ENCODE results near the gene ALS2CL. TPM values are rescaled to one million over a fixed set of nuclear protein-coding genes. Genes with fewer than 3 reads are reported as not detected.

Gene ALS2CL
- total and polyA plus RNA-seq, 12 donors, result 15.6 to 102 (median 21.6) TPM

- Histone ChIP-seq H3K9me3 (no peaks in the 10 kb centered on the region), H3K27ac (no peak overlapping the region), H3K27me3 (peaks cover 0 to 18% (median 5%) of the 10 kb centered on the region in 7 donors), H3K36me3 (no peaks in the 10 kb centered on the region), H3K4me3 (no peak overlapping the region), H3K4me1 (no peaks in the 10 kb centered on the region)
- DNase-seq (no peak), ATAC-seq (no peak)
- TF ChIP-seq CTCF (IDR thresholded peaks at IDR 0.05), result no peak
- intact Hi-C loops (cut with DNase I), result no loop called here
- WGBS, 2 donors, result 89 to 91% methylated on average over 3 of the region's 3 CpGs
Observed at GRCh38 chr3:46731795-46732194, 38.3 kb upstream of the ALS2CL start.

- Histone ChIP-seq H3K27ac (no peak overlapping the region), H3K27me3 (peaks cover 0 to 18% (median 5%) of the 10 kb centered on the region in 7 donors), H3K4me1 (no peaks in the 10 kb centered on the region), H3K4me3 (no peak overlapping the region), H3K36me3 (no peaks in the 10 kb centered on the region), H3K9me3 (no peaks in the 10 kb centered on the region)
- ATAC-seq (no peak), DNase-seq (no peak)
- intact Hi-C loops (cut with DNase I), result no loop called here
- WGBS, 2 donors, result 78 to 87% methylated on average over 2 of the region's 2 CpGs
- TF ChIP-seq CTCF (IDR thresholded peaks at IDR 0.05), result no peak
Observed at GRCh38 chr3:46730819-46731218, 37.3 kb upstream of the ALS2CL start.

GRCh38 chr3:46729038-46729437, 35.6 kb upstream of the ALS2CL start:
- intact Hi-C loops (cut with DNase I), result no loop called here
- ATAC-seq (no peak), DNase-seq (no peak)
- no peaks in the 10 kb centered on the region for H3K36me3 ChIP-seq
- H3K9me3 ChIP-seq, result no peaks in the 10 kb centered on the region
- H3K27ac ChIP-seq, result no peak overlapping the region
- no peak overlapping the region for H3K4me3 ChIP-seq
- H3K27me3 ChIP-seq, result peaks cover 0 to 18% (median 3%) of the 10 kb centered on the region in 7 donors
- H3K4me1 ChIP-seq, result no peaks in the 10 kb centered on the region
- TF ChIP-seq CTCF (IDR thresholded peaks at IDR 0.05), result no peak
- WGBS, 2 donors, result 88 to 90% methylated on average over 4 of the region's 4 CpGs

GRCh38 chr3:46725621-46726314, 32.3 kb upstream of the ALS2CL start:
- no peak for TF ChIP-seq CTCF (IDR thresholded peaks at IDR 0.05)
- Histone ChIP-seq H3K4me3 (no peak overlapping the region), H3K36me3 (no peaks in the 10 kb centered on the region), H3K27me3 (peaks cover 0 to 13% (median 0%) of the 10 kb centered on the region in 7 donors), H3K27ac (no peak overlapping the region), H3K4me1 (no peaks in the 10 kb centered on the region), H3K9me3 (peaks cover 0 to 2% (median 0%) of the 10 kb centered on the region in 11 donors)
- ATAC-seq, result no peak
- DNase-seq, result no peak
- 53 to 55% methylated on average over 6 of the region's 6 CpGs for WGBS, 2 donors
- intact Hi-C loops (cut with DNase I), result no loop called here

All from heart right ventricle (tissue), 16 donors.